Endothelial cell of umbilical vein (primary cell): Measurements from ENCODE around the gene LIMK2. TPM values are rescaled to one million over a fixed set of nuclear protein-coding genes. Genes with fewer than 3 reads are reported as not detected.

Experiments
- BruUV-seq: library from RNA; stranded (reverse); fragments of 400-500 nt; replicated peaks from 2 replicates; lab custom pipeline; 2021; lab: Mats Ljungman, UMichigan
- CTCF ChIA-PET: fragments of 300-600, 350-600 bp; sonication (Branson Sonifier 250); formaldehyde crosslinking; loops from one replicate; lab custom pipeline; 2021; ENCODE audit warnings: antibody characterized with exemption, inconsistent platforms; lab: Charles Lee
- POLR2A ChIA-PET: fragments of 300-600, 350-600 bp; sonication (Branson Sonifier 250); formaldehyde crosslinking; loops from one replicate; lab custom pipeline; 2021; ENCODE audit warnings: antibody characterized with exemption, inconsistent platforms; lab: Charles Lee
- DNase-seq: peaks from one replicate; pipeline ENCODE4 v3.0.0-alpha.2; 2011; ENCODE audit warnings: low read depth, low spot score
- FAIRE-seq: peaks from 2 replicates; lab custom pipeline; 2011; peaks lifted over from hg19 to GRCh38; lab: Jason Lieb, UNC
- H2AFZ ChIP-seq: 2 replicates; pipeline ENCODE4 v1.6.0; 2012; ENCODE audit warnings: low read depth, low read length, control low read depth, inconsistent platforms
- H3K27ac ChIP-seq: 2 replicates; pipeline ENCODE4 v1.5.1; 2011; ENCODE audit warnings: low read depth, mild to moderate bottlenecking, control low read depth, low read length, moderate library complexity; ENCODE audit not compliant: insufficient read depth
- H3K27me3 ChIP-seq, 2 experiments: 2 replicates each; pipeline versions ENCODE4 v1.6.0 to v1.6.1; 2011; ENCODE audit warnings: low read length in 2 of 2, mixed read lengths in 1 of 2; ENCODE audit not compliant: control insufficient read depth in 2 of 2, insufficient read depth in 2 of 2
- H3K36me3 ChIP-seq, 2 experiments: 2 replicates in 1 of 2; 3 replicates in 1 of 2; pipeline ENCODE4 v1.5.1; 2011; ENCODE audit warnings: low read length in 2 of 2, mild to moderate bottlenecking in 1 of 2, moderate library complexity in 1 of 2; ENCODE audit not compliant: control insufficient read depth in 2 of 2, insufficient read depth in 2 of 2; ENCODE audit errors: extremely low read depth in 1 of 2
- H3K4me1 ChIP-seq: 3 replicates; pipeline ENCODE4 v1.5.1; 2011; ENCODE audit warnings: mild to moderate bottlenecking, low read length; ENCODE audit not compliant: control insufficient read depth, insufficient read depth; ENCODE audit errors: extremely low read depth
- H3K4me2 ChIP-seq: 2 replicates; pipeline ENCODE4 v1.6.1; 2011; ENCODE audit warnings: low read length, control low read depth, mixed read lengths; ENCODE audit not compliant: insufficient read depth
- H3K4me3 ChIP-seq, 3 experiments: fragments of 200-600 bp in 1 of 3; sonication (generic), shearing (Covaris generic) in 1 of 3; replicated peaks in 1 of 3; 2 replicates each; pipeline ENCODE4 v1.5.1; 2011 to 2016; ENCODE audit warnings: control low read depth in 3 of 3, low read length in 3 of 3, mild to moderate bottlenecking in 2 of 3, inconsistent platforms in 1 of 3, low read depth in 1 of 3, moderate library complexity in 1 of 3; ENCODE audit not compliant: insufficient read depth in 1 of 3
- H3K79me2 ChIP-seq: 2 replicates; pipeline ENCODE4 v1.6.0; 2012; ENCODE audit warnings: low read length, inconsistent platforms; ENCODE audit not compliant: control insufficient read depth, insufficient read depth
- H3K9ac ChIP-seq: replicated peaks from 2 replicates; pipeline ENCODE3; 2011; ENCODE audit warnings: low read length, control low read depth; ENCODE audit not compliant: insufficient read depth; ENCODE audit errors: extremely low read depth
- H3K9me1 ChIP-seq: replicated peaks from 3 replicates; pipeline ENCODE4 v1.6.0; 2011; ENCODE audit warnings: mild to moderate bottlenecking, low read length; ENCODE audit not compliant: control insufficient read depth, insufficient read depth; ENCODE audit errors: extremely low read depth
- H3K9me3 ChIP-seq: replicated peaks from 2 replicates; pipeline ENCODE4 v1.5.1; 2012; ENCODE audit warnings: low read length, inconsistent platforms; ENCODE audit not compliant: control insufficient read depth, insufficient read depth
- H4K20me1 ChIP-seq: replicated peaks from 2 replicates; pipeline ENCODE3; 2011; ENCODE audit warnings: mild to moderate bottlenecking, low read length; ENCODE audit not compliant: control insufficient read depth, insufficient read depth; ENCODE audit errors: extremely low read depth
- EZH2 ChIP-seq: IDR thresholded peaks from 2 replicates; pipeline ENCODE4 v1.6.1; 2012; ENCODE audit warnings: borderline replicate concordance, low read depth, mild to moderate bottlenecking, moderate library complexity, low read length, inconsistent platforms; ENCODE audit not compliant: severe bottlenecking
- FOS ChIP-seq: IDR thresholded peaks from 2 replicates; pipeline ENCODE4 v1.6.1; 2011; ENCODE audit warnings: mild to moderate bottlenecking, low read length, moderate library complexity, borderline replicate concordance; ENCODE audit not compliant: insufficient read depth
- GATA2 ChIP-seq: IDR thresholded peaks from 2 replicates; pipeline ENCODE4 v1.7.0; 2011; ENCODE audit warnings: low read depth, mild to moderate bottlenecking, moderate library complexity, mixed read lengths, low read length; ENCODE audit not compliant: insufficient read length, insufficient read depth
- JUN ChIP-seq: IDR thresholded peaks from 2 replicates; pipeline ENCODE4 v1.6.1; 2011; ENCODE audit warnings: borderline replicate concordance, low read depth; ENCODE audit not compliant: insufficient read length, insufficient read depth
- MYC ChIP-seq: IDR thresholded peaks from one replicate; pipeline ENCODE4 v1.6.1; 2011; ENCODE audit warnings: mild to moderate bottlenecking, low read depth, low read length
- POLR2A ChIP-seq: IDR thresholded peaks from 2 replicates; pipeline ENCODE4 v1.6.1; 2012; ENCODE audit warnings: low read depth, mild to moderate bottlenecking, control low read depth, low read length
- POLR2AphosphoS5 ChIP-seq: IDR thresholded peaks from 2 replicates; pipeline ENCODE4 v1.6.1; 2012; ENCODE audit warnings: low read depth, mild to moderate bottlenecking, control low read depth, low read length, moderate library complexity; ENCODE audit not compliant: insufficient read depth
- dilution Hi-C: fragments of 300-500 bp; cut with MboI; formaldehyde crosslinking; loops from one replicate; pipeline ENCODE4 v1.15.0; 2019; ENCODE audit warnings: low sequenced_read_pairs; ENCODE audit not compliant: extremely low pct_ligation_motif_present
- intact Hi-C: fragments of 100-400 bp; cut with micrococcal nuclease; formaldehyde crosslinking; loops from one replicate; pipeline ENCODE4 v1.10.0; 2022
- polyA plus RNA-seq, 4 experiments: library from polyadenylated mRNA; depleted of rRNA in 3 of 4; stranded (reverse) in 3 of 4; unstranded in 1 of 4; fragments of >200 nt; gene quantifications; 2 replicates each; pipeline versions ENCODE4 v1.2.1 to v1.2.3, GENCODE V29; 2011 to 2012; ENCODE audit warnings: missing spikeins in 1 of 4
- total RNA-seq: library from RNA; stranded (reverse); gene quantifications from 2 replicates; pipeline ENCODE4 v1.2.3, GENCODE V29; 2021
- TF ChIP-seq, protein P1 (sequence below): IDR thresholded peaks from 2 replicates; pipeline ENCODE4 v1.6.1; 2011; ENCODE audit not compliant: insufficient read depth, insufficient read length
- TF ChIP-seq, protein P2 (sequence below), 2 donors: IDR thresholded peaks; 1 replicate in 1 of 2; 2 replicates in 1 of 2; pipeline ENCODE4 v1.5.1; 2011; ENCODE audit warnings: low read length in 2 of 2, mild to moderate bottlenecking in 2 of 2, moderate library complexity in 2 of 2, control low read depth in 1 of 2, inconsistent platforms in 1 of 2, low read depth in 1 of 2; ENCODE audit not compliant: insufficient read depth in 1 of 2; ENCODE audit errors: extremely low read depth in 1 of 2

Gene LIMK2
- total and polyA plus RNA-seq, 2 donors (not counting 3 experiments of a cell fraction or from before 2014, with no cell fraction given) = 23.2 to 76.7 TPM

DNA sequence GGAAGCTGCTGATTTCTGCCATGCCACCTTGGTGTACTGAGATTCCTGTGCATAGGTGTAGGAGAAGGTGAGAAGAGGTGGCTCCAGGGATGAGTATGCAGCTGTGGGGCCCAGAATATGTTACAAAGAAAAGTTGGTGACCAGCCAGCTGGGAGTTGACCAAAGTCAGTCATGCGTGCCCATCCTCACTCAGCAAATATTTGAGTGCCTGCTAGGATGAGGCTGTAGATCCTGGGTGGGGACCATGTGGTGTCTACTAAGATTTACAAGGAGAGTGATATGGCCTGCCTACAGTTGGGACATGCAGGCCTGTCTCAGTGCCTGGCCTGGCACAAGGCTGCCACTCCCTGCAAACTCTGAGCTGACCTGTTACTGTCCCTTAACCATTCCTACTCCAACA lies 32.8 kb upstream of the LIMK2 start:
- dilution Hi-C loops = no loop called here
- Histone ChIP-seq H3K79me2 (peaks cover 25% of the 10 kb centered on the region), H3K27me3 (no peaks in the 10 kb centered on the region), H3K4me3 (no peak overlapping the region), H3K9me1 (no peaks in the 10 kb centered on the region), H3K9me3 (no peaks in the 10 kb centered on the region), H3K27ac (no peak overlapping the region), H2AFZ (no peak overlapping the region), H3K4me1 (no peaks in the 10 kb centered on the region), H3K4me2 (no peak overlapping the region), H3K36me3 (peaks cover 0 to 3% of the 10 kb centered on the region in 2 experiments), H3K9ac (no peak overlapping the region), H4K20me1 (no peaks in the 10 kb centered on the region)
- DNase-seq (no peak), FAIRE-seq (no peak)
- TF ChIP-seq GATA2 (no peak), MYC (no peak), FOS (no peak), EZH2 (no peak), POLR2AphosphoS5 (no peak), JUN (no peak), POLR2A (no peak)
- TF ChIP-seq, protein P1, sequence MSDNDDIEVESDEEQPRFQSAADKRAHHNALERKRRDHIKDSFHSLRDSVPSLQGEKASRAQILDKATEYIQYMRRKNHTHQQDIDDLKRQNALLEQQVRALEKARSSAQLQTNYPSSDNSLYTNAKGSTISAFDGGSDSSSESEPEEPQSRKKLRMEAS = no peak
- TF ChIP-seq, protein P2, sequence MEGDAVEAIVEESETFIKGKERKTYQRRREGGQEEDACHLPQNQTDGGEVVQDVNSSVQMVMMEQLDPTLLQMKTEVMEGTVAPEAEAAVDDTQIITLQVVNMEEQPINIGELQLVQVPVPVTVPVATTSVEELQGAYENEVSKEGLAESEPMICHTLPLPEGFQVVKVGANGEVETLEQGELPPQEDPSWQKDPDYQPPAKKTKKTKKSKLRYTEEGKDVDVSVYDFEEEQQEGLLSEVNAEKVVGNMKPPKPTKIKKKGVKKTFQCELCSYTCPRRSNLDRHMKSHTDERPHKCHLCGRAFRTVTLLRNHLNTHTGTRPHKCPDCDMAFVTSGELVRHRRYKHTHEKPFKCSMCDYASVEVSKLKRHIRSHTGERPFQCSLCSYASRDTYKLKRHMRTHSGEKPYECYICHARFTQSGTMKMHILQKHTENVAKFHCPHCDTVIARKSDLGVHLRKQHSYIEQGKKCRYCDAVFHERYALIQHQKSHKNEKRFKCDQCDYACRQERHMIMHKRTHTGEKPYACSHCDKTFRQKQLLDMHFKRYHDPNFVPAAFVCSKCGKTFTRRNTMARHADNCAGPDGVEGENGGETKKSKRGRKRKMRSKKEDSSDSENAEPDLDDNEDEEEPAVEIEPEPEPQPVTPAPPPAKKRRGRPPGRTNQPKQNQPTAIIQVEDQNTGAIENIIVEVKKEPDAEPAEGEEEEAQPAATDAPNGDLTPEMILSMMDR (IDR thresholded peaks at IDR 0.05; ENCODE audit: extremely low read depth in 1 of 2, insufficient read depth in 1 of 2, low read depth in 1 of 2, low read length in 2 of 2) = no peak
- intact Hi-C loops = no loop called here
- CTCF ChIA-PET = no interaction called here
- POLR2A ChIA-PET = no interaction called here
- no TSS peak for BruUV-seq
